DND-41 (cell line): Measurements from ENCODE around the gene TOX2.

Source experiments
- ATAC-seq: fragments of 200-7000 bp; cut with Tn5 transposase; 3 replicates; pipeline ENCODE4 v1.9.1; 2021; ENCODE audit warnings: low read depth; ENCODE audit not compliant: insufficient read depth
- DNase-seq: peaks from one replicate; pipeline ENCODE4 v3.0.0-alpha.2; 2020
- H2AFZ ChIP-seq: 2 replicates; pipeline ENCODE4 v1.6.0; 2012; ENCODE audit warnings: low read depth, low read length
- H3K27ac ChIP-seq: 2 replicates; pipeline ENCODE4 v1.5.1; 2012; ENCODE audit warnings: low read length, inconsistent platforms
- H3K27me3 ChIP-seq: fragments of 200-600 bp; sonication (generic); 2 replicates; pipeline ENCODE4 v1.6.0; 2012; ENCODE audit warnings: low read length, mild to moderate bottlenecking, inconsistent platforms; ENCODE audit not compliant: insufficient read depth, poor library complexity
- H3K36me3 ChIP-seq: 2 replicates; pipeline ENCODE4 v1.5.1; 2012; ENCODE audit warnings: low read length, inconsistent platforms; ENCODE audit not compliant: insufficient read depth
- H3K4me1 ChIP-seq: 2 replicates; pipeline ENCODE4 v1.5.1; 2012; ENCODE audit warnings: mild to moderate bottlenecking, low read length; ENCODE audit not compliant: insufficient read depth
- H3K4me2 ChIP-seq: 2 replicates; pipeline ENCODE4 v1.6.0; 2012; ENCODE audit warnings: mild to moderate bottlenecking, moderate library complexity, low read length, inconsistent platforms; ENCODE audit not compliant: insufficient read depth
- H3K4me3 ChIP-seq, 2 experiments: fragments of 200-600 bp in 1 of 2; shearing (Covaris generic) in 1 of 2; 2 replicates each; pipeline ENCODE4 v1.5.1; 2012 to 2016; ENCODE audit warnings: inconsistent platforms in 2 of 2, low read length in 2 of 2, mild to moderate bottlenecking in 2 of 2, low read depth in 1 of 2, moderate library complexity in 1 of 2
- H3K79me2 ChIP-seq: 2 replicates; pipeline ENCODE4 v1.6.0; 2012; ENCODE audit warnings: low read length, inconsistent platforms; ENCODE audit not compliant: insufficient read depth
- H3K9ac ChIP-seq: 2 replicates; pipeline ENCODE4 v1.6.0; 2012; ENCODE audit warnings: low read depth, mild to moderate bottlenecking, inconsistent platforms, low read length, moderate library complexity
- H3K9me3 ChIP-seq: 2 replicates; pipeline ENCODE4 v1.5.1; 2012; ENCODE audit warnings: low read length, moderate library complexity, mild to moderate bottlenecking, inconsistent platforms; ENCODE audit not compliant: insufficient read depth, severe bottlenecking
- H4K20me1 ChIP-seq: 2 replicates; pipeline ENCODE4 v1.6.0; 2012; ENCODE audit warnings: low read length; ENCODE audit not compliant: insufficient read depth
- CTCF ChIP-seq: IDR thresholded peaks from 2 replicates; pipeline ENCODE4 v1.5.1; 2012; ENCODE audit warnings: borderline replicate concordance, low read length, moderate library complexity, mild to moderate bottlenecking; ENCODE audit not compliant: poor library complexity, severe bottlenecking; ENCODE audit errors: extremely low read depth
- EZH2 ChIP-seq: IDR thresholded peaks from 3 replicates; pipeline ENCODE4 v1.6.1; 2012; ENCODE audit warnings: borderline replicate concordance, low read depth, mild to moderate bottlenecking, moderate library complexity, low read length, inconsistent platforms; ENCODE audit not compliant: severe bottlenecking

The TOX2 gene

GRCh38 chr20:43971267-43971666, 56.6 kb downstream of the TOX2 start:
- no peaks in the 10 kb centered on the region for H3K79me2 ChIP-seq
- no peaks in the 10 kb centered on the region for H3K9me3 ChIP-seq
- ATAC-seq (no peak), DNase-seq (no peak)
- TF ChIP-seq CTCF: no peak
- no peak for TF ChIP-seq EZH2
- H3K4me1 ChIP-seq: no peaks in the 10 kb centered on the region
- no peaks in the 10 kb centered on the region for H3K36me3 ChIP-seq
- peaks cover 7% of the 10 kb centered on the region; the same call in 1 of the 2 replicates for H4K20me1 ChIP-seq
- no peak overlapping the region for H3K4me3 ChIP-seq
- no peak overlapping the region for H3K9ac ChIP-seq
- H3K27ac ChIP-seq: no peak overlapping the region
- H2AFZ ChIP-seq: no peak overlapping the region
- peaks cover 7% of the 10 kb centered on the region for H3K27me3 ChIP-seq
- H3K4me2 ChIP-seq: no peak overlapping the region

- no peak for DNase-seq
- Histone ChIP-seq H3K9me3 (no peaks in the 10 kb centered on the region), H3K36me3 (no peaks in the 10 kb centered on the region), H3K9ac (no peak overlapping the region), H4K20me1 (peaks cover 7% of the 10 kb centered on the region; the same call in 1 of the 2 replicates), H3K27me3 (peaks cover 3% of the 10 kb centered on the region), H3K4me3 (no peak overlapping the region), H3K79me2 (no peaks in the 10 kb centered on the region), H2AFZ (no peak overlapping the region), H3K4me2 (no peak overlapping the region), H3K27ac (no peak overlapping the region), H3K4me1 (no peaks in the 10 kb centered on the region)
- TF ChIP-seq EZH2 (no peak), CTCF (no peak)
- no peak for ATAC-seq
These were observed 57.4 kb downstream of the TOX2 start for GRCh38 chr20:43972051-43972450.

- Histone ChIP-seq H3K36me3 (no peaks in the 10 kb centered on the region), H3K4me3 (no peak overlapping the region), H2AFZ (no peak overlapping the region), H3K27ac (no peak overlapping the region), H3K4me1 (no peaks in the 10 kb centered on the region), H3K27me3 (peaks cover 3% of the 10 kb centered on the region), H4K20me1 (peaks cover 7% of the 10 kb centered on the region; the same call in 1 of the 2 replicates), H3K4me2 (no peak overlapping the region), H3K79me2 (no peaks in the 10 kb centered on the region), H3K9ac (no peak overlapping the region), H3K9me3 (no peaks in the 10 kb centered on the region)
- no peak for TF ChIP-seq EZH2
- TF ChIP-seq CTCF: no peak
- DNase-seq: no peak
- no peak for ATAC-seq
These were observed 58.0 kb downstream of the TOX2 start for GRCh38 chr20:43972692-43973091.

GRCh38 chr20:43973231-43973630, 58.6 kb downstream of the TOX2 start:
- peaks cover 7% of the 10 kb centered on the region; the same call in 1 of the 2 replicates for H4K20me1 ChIP-seq
- H3K4me1 ChIP-seq: no peaks in the 10 kb centered on the region
- H3K4me3 ChIP-seq: no peak overlapping the region
- ATAC-seq (no peak), DNase-seq (no peak)
- no peaks in the 10 kb centered on the region for H3K36me3 ChIP-seq
- no peak overlapping the region for H3K4me2 ChIP-seq
- no peaks in the 10 kb centered on the region for H3K9me3 ChIP-seq
- H2AFZ ChIP-seq: no peak overlapping the region
- H3K27ac ChIP-seq: no peak overlapping the region
- no peak overlapping the region for H3K9ac ChIP-seq
- H3K79me2 ChIP-seq: no peaks in the 10 kb centered on the region
- H3K27me3 ChIP-seq: peaks cover 3% of the 10 kb centered on the region
- TF ChIP-seq EZH2 (no peak), CTCF (no peak)
